ENCODE data around the gene OR8H3.
"Not testable (repeated sequence)": the region's sequence is repeated elsewhere in the genome, so short reads cannot be mapped to it uniquely, and the experiment has no call there.

OR8H3 gene, protein sequence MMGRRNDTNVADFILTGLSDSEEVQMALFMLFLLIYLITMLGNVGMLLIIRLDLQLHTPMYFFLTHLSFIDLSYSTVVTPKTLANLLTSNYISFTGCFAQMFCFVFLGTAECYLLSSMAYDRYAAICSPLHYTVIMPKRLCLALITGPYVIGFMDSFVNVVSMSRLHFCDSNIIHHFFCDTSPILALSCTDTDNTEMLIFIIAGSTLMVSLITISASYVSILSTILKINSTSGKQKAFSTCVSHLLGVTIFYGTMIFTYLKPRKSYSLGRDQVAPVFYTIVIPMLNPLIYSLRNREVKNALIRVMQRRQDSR

DNA sequence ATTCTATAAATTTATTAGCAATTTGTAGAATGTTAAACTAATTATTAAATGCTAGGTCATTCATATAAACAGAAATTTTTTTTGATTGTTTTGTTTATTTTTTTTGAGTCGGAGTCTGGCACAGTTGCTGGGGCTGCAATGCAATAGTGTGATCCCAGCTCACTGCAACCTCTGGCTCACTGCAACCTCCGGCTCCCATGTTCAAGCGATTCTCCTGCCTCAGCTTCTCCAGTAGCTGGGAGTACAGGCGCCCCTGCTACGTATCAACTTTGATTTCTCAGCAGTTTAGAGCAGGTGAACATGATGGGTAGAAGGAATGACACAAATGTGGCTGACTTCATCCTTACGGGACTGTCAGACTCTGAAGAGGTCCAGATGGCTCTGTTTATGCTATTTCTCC, at the start of gene OR8H3:
TSS of gene OR8H3 (plus strand) at position 301 of the 400 bp plus-strand sequence. CDS start at position 301, 0 bp downstream.
- H3K27me3 Mint-ChIP-seq, result no peaks in the 10 kb centered on the region
- H3K4me3 Mint-ChIP-seq, result no peak within 1 kb of the TSS
- H3K4me1 Mint-ChIP-seq, result no peaks in the 10 kb centered on the region
- DNase-seq (no peak), ATAC-seq (replicated peaks) (no peak)
- peaks cover 2 to 11% of the 10 kb centered on the region in 2 donors for H3K9me3 Mint-ChIP-seq
- no peak within 1 kb of the TSS for H3K27ac Mint-ChIP-seq
- H3K36me3 Mint-ChIP-seq, result no peaks in the 10 kb centered on the region

DNA sequence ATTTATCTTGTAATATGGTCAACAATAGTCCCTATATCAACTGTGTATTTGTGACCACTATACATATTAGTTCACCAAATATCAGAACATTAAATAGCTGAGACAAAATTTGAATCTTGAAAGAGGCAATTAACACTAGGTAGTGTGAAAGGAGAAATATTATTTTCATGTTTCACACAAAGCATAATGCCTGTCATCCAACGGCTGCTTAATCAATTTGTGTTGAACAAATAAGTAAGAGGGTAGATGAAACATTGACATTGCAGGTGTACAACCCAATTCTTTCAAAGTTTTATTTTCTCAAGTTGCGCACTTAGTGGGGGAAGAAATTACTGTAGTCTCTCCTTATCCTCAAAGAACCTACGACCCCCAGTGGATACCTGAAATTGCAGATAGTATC, 32.5 kb upstream of the OR8H3 start:
- Mint-ChIP-seq H3K4me1 (no peaks in the 10 kb centered on the region), H3K4me3 (no peak overlapping the region), H3K36me3 (no peaks in the 10 kb centered on the region), H3K9me3 (peaks cover 0 to 3% of the 10 kb centered on the region in 2 donors), H3K27ac (no peak overlapping the region), H3K27me3 (no peaks in the 10 kb centered on the region)
- no peak for ATAC-seq (replicated peaks)
- no peak for DNase-seq

DNA sequence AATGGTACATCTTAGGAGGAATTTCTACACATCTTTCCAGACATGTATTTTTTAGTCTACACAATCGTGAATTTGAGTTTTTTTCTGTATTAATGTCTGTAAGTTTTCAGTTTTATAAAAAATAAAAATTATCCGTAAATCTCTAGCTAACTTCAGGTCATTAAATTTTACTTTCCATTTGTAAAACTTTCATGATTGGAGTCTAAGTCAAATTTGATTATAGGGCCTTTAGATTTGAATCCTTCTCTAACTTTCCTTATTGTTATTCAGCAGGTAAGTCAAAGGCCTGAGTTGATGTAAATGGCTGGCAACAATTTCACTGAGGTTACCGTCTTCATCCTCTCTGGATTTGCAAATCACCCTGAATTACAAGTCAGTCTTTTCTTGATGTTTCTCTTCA, 29.2 kb upstream of the OR8H3 start, which contains the start of gene OR8I2:
TSS of gene OR8I2 (plus strand) at position 301 of the 400 bp plus-strand sequence. CDS start at position 301, 0 bp downstream.
- no peak for ATAC-seq (replicated peaks)
- H3K27ac Mint-ChIP-seq, result no peak within 1 kb of the TSS
- H3K27me3 Mint-ChIP-seq, result no peaks in the 10 kb centered on the region

DNA sequence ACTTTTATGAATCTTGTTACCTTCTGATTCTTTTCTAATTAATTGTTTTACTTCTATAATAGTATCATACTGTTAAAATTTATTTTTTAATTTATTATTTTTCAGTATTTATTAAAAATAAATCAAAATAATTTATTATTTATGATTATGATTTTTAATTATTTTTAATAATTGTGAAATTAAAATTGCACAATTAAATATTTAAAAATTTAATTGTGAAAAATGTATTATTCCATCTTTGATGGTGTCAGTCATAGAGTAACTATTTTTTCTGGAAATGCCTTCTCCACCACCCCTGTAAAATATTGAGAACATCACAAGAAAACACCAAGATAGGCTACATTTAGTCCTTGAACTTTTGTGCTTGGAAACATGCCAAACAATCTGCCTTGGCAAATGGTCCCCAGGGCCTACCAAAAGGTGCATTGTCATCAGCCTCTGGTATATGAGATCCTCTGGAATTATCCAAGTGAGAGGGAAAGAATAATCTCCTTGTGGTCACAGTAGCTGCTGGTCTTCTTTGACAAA, 18.9 kb upstream of the OR8H3 start, which contains the start of gene OR8H2:
TSS of gene OR8H2 (plus strand) at position 478 of the 528 bp plus-strand sequence. CDS start 1,356 bp downstream, outside the sequence.
- no peak for ATAC-seq (replicated peaks)
- Mint-ChIP-seq H3K4me3 (no peak within 1 kb of the TSS), H3K36me3 (no peaks in the 10 kb centered on the region), H3K27me3 (no peaks in the 10 kb centered on the region), H3K9me3 (peaks cover 10 to 13% of the 10 kb centered on the region in 2 donors), H3K27ac (no peak within 1 kb of the TSS), H3K4me1 (no peaks in the 10 kb centered on the region)
- no peak for DNase-seq

More for the DNA sequence above, 29.2 kb upstream of the OR8H3 start, which contains the start of gene OR8I2:
- peaks cover 0 to 1% of the 10 kb centered on the region in 2 donors for H3K9me3 Mint-ChIP-seq
- no peak for DNase-seq
- H3K4me3 Mint-ChIP-seq, result no peak within 1 kb of the TSS
- H3K36me3 Mint-ChIP-seq, result no peaks in the 10 kb centered on the region
- no peaks in the 10 kb centered on the region for H3K4me1 Mint-ChIP-seq

DNA sequence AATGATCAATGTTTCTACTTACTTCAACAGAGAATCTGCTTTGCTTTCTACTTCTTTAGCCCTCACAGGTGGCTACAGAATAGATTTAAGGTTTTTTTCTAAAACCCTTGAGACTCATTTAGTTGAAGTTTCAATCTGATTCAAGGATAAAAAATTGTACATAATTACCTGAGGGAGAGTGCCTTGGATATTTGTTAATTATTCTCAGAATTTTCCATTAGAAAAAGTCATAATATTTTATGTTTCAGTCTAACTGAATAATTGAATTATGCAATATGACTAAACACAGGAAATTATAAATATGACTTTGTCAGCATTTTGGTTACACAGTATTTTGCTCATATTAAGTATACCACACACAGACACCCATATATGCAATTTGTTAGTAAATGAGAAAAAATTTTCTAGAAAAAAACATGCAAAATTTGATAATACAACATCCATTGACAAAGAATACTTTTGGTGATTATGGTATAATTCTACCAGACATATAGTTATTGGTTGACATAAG, 18.0 kb downstream of the OR8H3 start, which contains the start of gene OR8J3:
TSS of gene OR8J3 (minus strand) at position 51 of the 511 bp plus-strand sequence. CDS start 2,483 bp downstream, outside the sequence.
- DNase-seq, result no peak
- H3K4me1 Mint-ChIP-seq, result no peaks in the 10 kb centered on the region
- no peaks in the 10 kb centered on the region for H3K36me3 Mint-ChIP-seq
- H3K27ac Mint-ChIP-seq, result no peak within 1 kb of the TSS
- ATAC-seq (replicated peaks), result no peak
- H3K9me3 Mint-ChIP-seq, result peaks cover 4 to 5% of the 10 kb centered on the region in 2 donors
- H3K27me3 Mint-ChIP-seq, result no peaks in the 10 kb centered on the region
- no peak within 1 kb of the TSS for H3K4me3 Mint-ChIP-seq

DNA sequence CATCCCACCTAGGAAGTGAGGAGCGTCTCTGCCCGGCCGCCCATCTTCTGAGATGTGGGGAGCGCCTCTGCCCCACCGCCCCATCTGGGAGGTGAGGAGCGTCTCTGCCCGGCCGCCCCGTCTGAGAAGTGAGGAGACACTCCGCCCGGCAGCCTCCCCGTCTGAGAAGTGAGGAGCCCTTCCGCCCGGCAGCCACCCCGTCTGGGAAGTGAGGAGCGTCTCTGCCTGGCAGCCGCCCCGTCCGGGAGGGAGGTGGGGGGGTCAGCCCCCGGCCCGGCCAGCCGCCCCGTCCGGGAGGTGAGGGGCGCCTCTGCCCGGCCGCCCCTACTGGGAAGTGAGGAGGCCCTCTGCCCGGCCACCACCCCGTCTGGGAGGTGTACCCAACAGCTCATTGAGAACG, 21.5 kb downstream of the OR8H3 start:
- not testable (repeated sequence) for H3K4me1 Mint-ChIP-seq; H3K36me3 Mint-ChIP-seq; H3K4me3 Mint-ChIP-seq; H3K9me3 Mint-ChIP-seq; DNase-seq; H3K27me3 Mint-ChIP-seq; ATAC-seq (replicated peaks); H3K27ac Mint-ChIP-seq

DNA sequence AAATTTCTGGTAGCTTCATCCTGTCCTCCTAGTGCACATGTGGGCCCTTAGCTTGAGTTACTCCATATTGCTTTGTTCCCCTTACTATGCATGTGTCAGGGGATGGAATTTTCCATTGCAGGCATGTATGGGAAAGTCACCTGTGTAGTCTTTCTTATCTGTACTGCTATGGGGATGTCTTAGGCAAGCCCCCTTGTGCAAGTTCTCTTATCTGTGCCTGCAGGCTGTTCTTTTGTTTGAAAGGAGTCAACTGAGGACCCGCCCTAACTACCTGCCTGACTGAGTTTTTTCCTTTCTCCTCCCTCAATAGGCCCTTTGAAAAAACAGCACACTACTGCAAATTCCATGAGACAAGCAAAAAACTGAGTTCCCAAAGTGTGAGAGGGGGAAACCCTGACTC, 29.2 kb downstream of the OR8H3 start:
- H3K36me3 Mint-ChIP-seq, result no peaks in the 10 kb centered on the region

DNA sequence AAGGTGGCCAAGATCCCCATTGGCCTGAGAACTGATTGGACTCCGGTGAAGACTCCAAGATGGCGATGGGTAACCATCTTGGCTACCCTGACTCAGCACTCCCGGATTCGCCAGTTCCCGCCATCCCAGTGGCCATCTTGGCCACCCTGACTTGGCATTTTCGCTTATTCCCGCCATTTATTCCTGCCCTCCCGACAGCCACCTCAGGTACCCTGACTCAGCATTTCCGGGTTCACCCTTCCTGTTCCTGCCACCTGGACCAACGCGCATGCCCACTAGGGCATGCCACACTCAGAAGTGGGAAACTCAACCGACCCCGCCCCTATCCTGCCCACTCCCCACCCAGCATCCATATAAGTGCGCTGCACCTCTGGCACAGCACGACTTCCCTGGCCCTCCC, 30.2 kb downstream of the OR8H3 start:
- no peaks in the 10 kb centered on the region for H3K27me3 Mint-ChIP-seq
- no peak overlapping the region for H3K4me3 Mint-ChIP-seq
- no peak overlapping the region for H3K27ac Mint-ChIP-seq
- H3K4me1 Mint-ChIP-seq, result no peaks in the 10 kb centered on the region
- no peak for DNase-seq
- H3K9me3 Mint-ChIP-seq, result peaks cover 18 to 28% of the 10 kb centered on the region in 2 donors
- H3K36me3 Mint-ChIP-seq, result no peaks in the 10 kb centered on the region
- ATAC-seq (replicated peaks), result no peak

More for the DNA sequence above, 29.2 kb downstream of the OR8H3 start:
- H3K27me3 Mint-ChIP-seq, result no peaks in the 10 kb centered on the region
- H3K9me3 Mint-ChIP-seq, result peaks cover 15 to 21% of the 10 kb centered on the region in 2 donors
- no peak for ATAC-seq (replicated peaks)
- no peaks in the 10 kb centered on the region for H3K4me1 Mint-ChIP-seq
- H3K4me3 Mint-ChIP-seq, result no peak overlapping the region
- DNase-seq, result no peak
- no peak overlapping the region for H3K27ac Mint-ChIP-seq

DNA sequence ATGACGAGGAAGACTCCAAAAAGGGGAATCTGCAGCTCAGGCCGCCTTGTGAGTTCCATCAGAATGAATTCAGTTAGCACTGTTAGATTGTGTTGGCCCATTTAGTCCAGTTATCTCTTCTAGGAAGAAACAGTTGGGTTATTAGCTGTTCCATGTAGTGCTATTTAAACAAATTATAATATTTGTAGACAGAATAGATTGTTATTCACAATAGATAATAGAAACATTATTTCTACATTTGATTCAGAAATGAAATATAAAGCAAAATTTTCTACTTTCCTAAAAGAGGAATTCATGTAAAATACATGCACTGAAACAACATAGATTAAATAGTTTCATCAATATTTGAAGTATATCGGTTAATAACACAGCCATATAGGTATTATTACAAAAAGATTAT, 38.0 kb downstream of the OR8H3 start, which contains the start of gene OR8K5:
TSS of gene OR8K5 (minus strand) at position 101 of the 400 bp plus-strand sequence. CDS start at position 101, 0 bp downstream.
- Mint-ChIP-seq H3K9me3 (peaks cover 8 to 9% of the 10 kb centered on the region in 2 donors), H3K4me3 (no peak within 1 kb of the TSS), H3K36me3 (no peaks in the 10 kb centered on the region), H3K4me1 (no peaks in the 10 kb centered on the region), H3K27ac (no peak within 1 kb of the TSS), H3K27me3 (no peaks in the 10 kb centered on the region)
- DNase-seq (no peak), ATAC-seq (replicated peaks) (no peak)

DNA sequence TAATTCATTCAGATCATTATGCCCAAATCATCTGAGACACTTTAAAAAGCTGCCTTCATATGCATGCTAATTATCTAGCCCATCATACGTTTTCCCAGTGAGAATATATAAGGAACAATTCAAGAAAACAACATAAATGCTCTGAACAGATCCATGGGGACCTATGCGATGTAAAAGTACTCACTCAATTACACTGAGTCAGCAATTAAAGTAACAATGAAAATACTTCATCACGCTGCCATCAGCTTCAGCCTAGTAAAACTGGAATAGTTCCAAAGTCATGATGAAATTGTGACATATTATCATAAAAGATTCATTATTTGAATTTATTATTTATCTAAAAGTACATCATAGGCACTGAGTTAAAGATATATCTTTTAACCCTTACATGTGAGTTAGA, 41.6 kb downstream of the OR8H3 start:
- no peak for DNase-seq
- H3K27me3 Mint-ChIP-seq, result no peaks in the 10 kb centered on the region
- peaks cover 2 to 7% of the 10 kb centered on the region in 2 donors for H3K9me3 Mint-ChIP-seq
- no peak overlapping the region for H3K27ac Mint-ChIP-seq
- no peak overlapping the region for H3K4me3 Mint-ChIP-seq
- H3K4me1 Mint-ChIP-seq, result no peaks in the 10 kb centered on the region
- no peaks in the 10 kb centered on the region for H3K36me3 Mint-ChIP-seq
- ATAC-seq (replicated peaks), result no peak

DNA sequence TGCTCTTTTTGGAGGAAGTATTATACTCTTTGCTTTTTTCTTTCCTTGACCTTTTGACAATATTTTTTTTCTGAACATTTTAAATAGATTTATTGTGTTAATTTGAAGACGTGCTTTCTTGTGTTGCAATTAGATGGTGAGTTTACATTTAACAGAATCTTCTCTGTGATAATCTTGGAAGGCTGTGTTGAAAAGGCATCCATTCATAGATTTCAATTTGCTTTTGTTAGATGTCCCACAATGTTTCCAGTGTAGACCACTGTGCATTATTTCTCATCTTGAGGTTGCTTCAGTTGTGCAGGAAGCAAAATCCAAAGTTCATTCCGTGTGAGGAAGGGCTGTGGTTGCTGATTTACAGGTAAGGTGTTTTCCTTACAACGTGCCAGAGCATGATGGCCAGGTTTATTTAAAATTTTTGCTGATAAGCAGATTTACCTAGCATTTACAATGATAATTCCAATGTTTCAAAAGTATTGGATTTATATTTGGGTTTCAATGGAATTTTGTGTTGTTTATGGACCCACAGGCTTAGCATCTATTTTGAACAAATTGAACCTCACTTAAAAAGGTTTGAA, 50.2 kb downstream of the OR8H3 start:
- Mint-ChIP-seq H3K9me3 (peaks cover 3 to 7% of the 10 kb centered on the region in 2 donors), H3K4me3 (no peak overlapping the region), H3K27me3 (no peaks in the 10 kb centered on the region), H3K36me3 (no peaks in the 10 kb centered on the region), H3K27ac (no peak overlapping the region), H3K4me1 (no peaks in the 10 kb centered on the region)
- ATAC-seq (replicated peaks) (no peak), DNase-seq (no peak)

Measured in stimulated activated naive B cell treated with anti-CD40 and anti-IgM and Interleukin-4, amounts not matched to agents 10 μg/mL and 1 μg/mL and 100 μg/mL, for 72 hours (primary cell).